C4-2B (cell line): ENCODE data around the gene CRYAB.
"Not testable (repeated sequence)": the region's sequence is repeated elsewhere in the genome, so short reads cannot be mapped to it uniquely, and the experiment has no call there.

Experiments used
- H3K27ac ChIP-seq: fragments of 450-650 bp; 2 replicates; pipeline ENCODE4 v1.5.1; 2017
- ZFX ChIP-seq: fragments of 450-650 bp; IDR thresholded peaks from 2 replicates; pipeline ENCODE4 v1.6.1; 2017
- TF ChIP-seq, protein P1 (sequence below): fragments of 450-650 bp; conservative IDR thresholded peaks from 2 replicates; pipeline ENCODE4 v1.5.1; 2017; ENCODE audit warnings: mild to moderate bottlenecking

CRYAB gene

DNA sequence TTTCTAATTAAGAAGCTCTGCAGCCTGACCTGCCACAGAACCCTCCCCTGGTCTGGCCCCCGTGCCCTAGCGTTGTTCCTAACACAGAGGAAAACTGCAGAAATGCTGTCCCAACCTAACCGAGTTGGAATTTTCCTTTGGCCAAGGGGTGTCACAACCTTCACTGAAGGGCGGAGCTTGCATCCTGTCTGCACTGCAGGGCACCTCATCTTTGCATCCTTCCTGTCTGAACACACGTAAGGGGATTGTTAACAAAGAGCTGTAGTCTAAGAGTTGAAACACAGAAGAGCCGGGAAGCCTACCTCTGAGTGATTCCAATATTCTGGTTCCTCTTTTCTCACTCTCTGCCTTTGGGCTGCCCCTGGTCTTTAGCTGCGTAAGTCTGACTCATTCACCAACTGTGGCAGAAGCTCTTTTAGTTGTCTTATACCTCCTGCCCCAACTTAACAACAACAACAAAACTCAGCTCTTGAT is 27.2 kb upstream of the CRYAB start:
- TF ChIP-seq, protein P1, sequence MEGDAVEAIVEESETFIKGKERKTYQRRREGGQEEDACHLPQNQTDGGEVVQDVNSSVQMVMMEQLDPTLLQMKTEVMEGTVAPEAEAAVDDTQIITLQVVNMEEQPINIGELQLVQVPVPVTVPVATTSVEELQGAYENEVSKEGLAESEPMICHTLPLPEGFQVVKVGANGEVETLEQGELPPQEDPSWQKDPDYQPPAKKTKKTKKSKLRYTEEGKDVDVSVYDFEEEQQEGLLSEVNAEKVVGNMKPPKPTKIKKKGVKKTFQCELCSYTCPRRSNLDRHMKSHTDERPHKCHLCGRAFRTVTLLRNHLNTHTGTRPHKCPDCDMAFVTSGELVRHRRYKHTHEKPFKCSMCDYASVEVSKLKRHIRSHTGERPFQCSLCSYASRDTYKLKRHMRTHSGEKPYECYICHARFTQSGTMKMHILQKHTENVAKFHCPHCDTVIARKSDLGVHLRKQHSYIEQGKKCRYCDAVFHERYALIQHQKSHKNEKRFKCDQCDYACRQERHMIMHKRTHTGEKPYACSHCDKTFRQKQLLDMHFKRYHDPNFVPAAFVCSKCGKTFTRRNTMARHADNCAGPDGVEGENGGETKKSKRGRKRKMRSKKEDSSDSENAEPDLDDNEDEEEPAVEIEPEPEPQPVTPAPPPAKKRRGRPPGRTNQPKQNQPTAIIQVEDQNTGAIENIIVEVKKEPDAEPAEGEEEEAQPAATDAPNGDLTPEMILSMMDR, result no peak
- no peak overlapping the region for H3K27ac ChIP-seq

GRCh38 chr11:111937844-111938243 is 26.3 kb upstream of the CRYAB start:
- TF ChIP-seq, protein P1, result no peak
- TF ChIP-seq ZFX, result no peak
- H3K27ac ChIP-seq, result no peak overlapping the region

DNA sequence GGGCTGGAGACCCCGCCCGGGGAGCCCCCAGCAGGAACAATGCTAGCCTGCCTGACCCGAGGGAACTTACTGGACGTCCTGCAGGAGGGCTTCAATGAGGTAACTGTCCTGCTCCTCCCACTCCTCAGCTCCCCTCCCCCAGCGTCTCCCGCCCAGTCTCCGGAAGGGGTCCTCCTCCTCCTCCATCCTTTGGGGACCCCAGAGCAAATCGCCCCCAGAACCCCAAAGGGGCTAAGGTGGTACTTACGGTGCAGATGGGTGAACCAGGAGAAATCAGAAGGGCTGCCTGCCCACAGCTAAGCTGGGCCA is 25.8 kb upstream of the CRYAB start:
- peak overlapping the region; percentile 24; the same call in 1 of the 2 replicates for H3K27ac ChIP-seq
- TF ChIP-seq, protein P1, result no peak
- TF ChIP-seq ZFX, result no peak

DNA sequence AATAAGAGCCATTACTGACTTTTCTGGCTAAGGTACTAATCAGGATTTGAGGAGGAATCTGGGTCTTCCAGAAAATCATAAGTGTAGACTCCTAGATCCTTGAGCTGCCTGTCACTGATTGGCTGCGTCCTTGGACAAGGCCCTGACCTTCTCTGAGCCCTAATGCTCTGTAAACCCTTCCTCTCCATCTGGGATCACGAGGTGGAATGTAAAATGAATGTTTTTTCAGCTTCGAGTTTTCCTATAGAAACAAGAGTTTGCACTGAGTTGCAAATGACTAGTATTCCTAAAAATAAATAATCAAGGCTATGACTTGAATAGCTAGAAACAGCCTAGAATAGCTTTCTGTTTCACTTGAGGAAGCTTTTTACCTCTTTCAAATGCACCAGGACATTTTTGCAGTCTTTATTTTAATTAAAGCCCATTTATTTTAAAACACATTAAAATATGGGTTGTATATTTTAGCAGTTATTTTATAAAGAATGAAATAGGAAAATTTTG is 24.5 kb upstream of the CRYAB start:
- no peak for TF ChIP-seq ZFX
- TF ChIP-seq, protein P1, result no peak
- no peak overlapping the region for H3K27ac ChIP-seq

GRCh38 chr11:111935317-111936039 is 23.9 kb upstream of the CRYAB start:
- TF ChIP-seq, protein P1, result no peak
- no peak for TF ChIP-seq ZFX
- H3K27ac ChIP-seq, result no peak overlapping the region

- no peak for TF ChIP-seq ZFX
- TF ChIP-seq, protein P1, result no peak
- no peak overlapping the region for H3K27ac ChIP-seq
Observed at GRCh38 chr11:111934306-111934705, 22.7 kb upstream of the CRYAB start.

DNA sequence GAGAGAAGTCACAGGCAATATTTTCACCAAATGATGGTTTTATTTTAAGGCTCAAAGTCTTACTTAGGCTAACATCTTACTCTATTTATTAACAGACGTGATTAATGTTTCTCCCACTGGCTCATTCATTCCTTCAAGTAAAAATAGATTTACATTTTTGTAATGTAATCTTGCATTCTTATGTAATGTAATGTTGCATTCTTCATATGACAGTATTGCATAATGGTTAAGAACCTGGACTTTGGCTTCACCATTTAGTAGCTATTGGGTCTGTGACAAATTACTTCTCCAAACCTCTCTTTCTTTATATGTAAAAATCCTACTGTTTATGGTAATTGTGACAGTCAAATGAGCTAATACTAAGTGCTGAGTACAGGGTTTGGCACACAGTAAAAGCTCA is 22.3 kb upstream of the CRYAB start:
- TF ChIP-seq, protein P1, result no peak
- no peak for TF ChIP-seq ZFX
- H3K27ac ChIP-seq, result no peak overlapping the region

DNA sequence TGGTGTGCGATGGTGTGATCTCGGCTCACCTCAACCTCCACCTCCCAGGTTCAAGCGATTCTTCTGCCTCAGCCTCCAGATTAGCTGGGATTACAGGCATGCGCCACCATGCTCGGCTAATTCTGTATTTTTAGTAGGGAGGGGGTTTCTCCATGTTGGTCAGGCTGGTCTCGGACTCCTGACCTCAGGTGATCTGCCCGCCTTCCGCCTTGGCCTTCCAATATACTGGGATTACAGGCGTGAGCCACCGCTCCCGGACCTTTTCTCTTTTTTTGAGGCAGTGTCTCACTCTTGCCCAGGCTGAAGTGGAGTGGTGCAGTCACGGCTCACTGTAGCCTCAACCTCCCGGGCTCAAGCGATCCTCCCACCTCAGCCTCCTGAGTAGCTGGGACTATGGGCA is 21.6 kb upstream of the CRYAB start:
- H3K27ac ChIP-seq, result not testable (repeated sequence)
